ENCODE data around the gene GAS7. TPM values are rescaled to one million over a fixed set of nuclear protein-coding genes. Genes with fewer than 3 reads are reported as not detected.

GAS7 gene
- total RNA-seq, 1 experiment from 2014 or later: 6.0 TPM

- Histone ChIP-seq H3K9ac (ENCODE audit: extremely low read depth, insufficient read length, low read length) (no peak overlapping the region), H3K79me2 (ENCODE audit: insufficient read depth, low read length) (no peaks in the 10 kb centered on the region), H3K23ac (ENCODE audit: insufficient read length, low read depth, low read length) (no peak overlapping the region), H4K91ac (ENCODE audit: insufficient read length, low read depth, low read length) (no peak overlapping the region), H2BK12ac (ENCODE audit: insufficient read length, low read depth, low read length) (no peak overlapping the region), H2AFZ (ENCODE audit: low read length) (no peak overlapping the region), H3K18ac (ENCODE audit: insufficient read length, low read depth, low read length) (no peak overlapping the region), H3K9me3 (ENCODE audit: control insufficient read depth, low read depth, low read length) (no peaks in the 10 kb centered on the region), H3K14ac (ENCODE audit: insufficient read depth, low read length) (no peak overlapping the region), H3K56ac (ENCODE audit: insufficient read length, low read depth, low read length) (no peak overlapping the region), H2BK120ac (ENCODE audit: low read depth, low read length, poor library complexity, severe bottlenecking) (no peak overlapping the region), H3K79me1 (ENCODE audit: insufficient read depth, low read depth, low read length, poor library complexity, severe bottlenecking) (no peaks in the 10 kb centered on the region), H3K27me3 (ENCODE audit: insufficient read depth, low read length) (no peaks in the 10 kb centered on the region), H3T11ph (ENCODE audit: low read length) (no peak overlapping the region), H3K27ac (ENCODE audit: insufficient read length, low read depth, low read length) (no peak overlapping the region), H2BK20ac (ENCODE audit: low read depth, low read length, poor library complexity, severe bottlenecking) (no peak overlapping the region), H2BK5ac (ENCODE audit: insufficient read length, low read length) (no peak overlapping the region), H3K4me1 (ENCODE audit: insufficient read depth, low read length) (peaks cover 7% of the 10 kb centered on the region), H4K8ac (replicated peaks; ENCODE audit: insufficient read length, low read depth, low read length) (no peak overlapping the region), H3K4me2 (ENCODE audit: insufficient read depth, insufficient read length, low read length) (no peak overlapping the region), H4K20me1 (ENCODE audit: control insufficient read depth, insufficient read depth, insufficient read length) (no peaks in the 10 kb centered on the region), H2AK5ac (ENCODE audit: insufficient read length, low read length) (no peak overlapping the region), H3K23me2 (ENCODE audit: insufficient read length, low read depth, low read length, poor library complexity, severe bottlenecking) (no peaks in the 10 kb centered on the region), H2BK15ac (ENCODE audit: low read depth, low read length) (no peak overlapping the region), H3K4ac (ENCODE audit: low read depth, low read length) (no peak overlapping the region; the same call in 1 of the 2 replicates), H4K5ac (ENCODE audit: insufficient read length, low read depth, low read length) (no peak overlapping the region)
- Mint-ChIP-seq H3K9me3 (peaks cover 0 to under 1% of the 10 kb centered on the region in 2 experiments; a peak in 2 of 5 replicates), H3K27me3 (ENCODE audit: low read depth) (peaks cover 2% of the 10 kb centered on the region), H3K36me3 (ENCODE audit: insufficient read depth in 1 of 3, low read depth in 3 of 3) (no peaks in the 10 kb centered on the region; a peak in 1 of 7 replicates), H3K4me3 (no peak overlapping the region), H3K27ac (no peak overlapping the region), H3K4me1 (peaks cover 27 to 33% of the 10 kb centered on the region in 2 experiments)
- TF ChIP-seq CTCF (conservative IDR thresholded peaks at IDR 0.05): no peak
- no CpG with 5 or more reads among the region's 7 CpGs for WGBS (ENCODE audit: extremely low coverage, insufficient read length, low lambda C conversion rate)
- no peak for DNase-seq
These were observed 11.5 kb downstream of the GAS7 start for GRCh38 chr17:10186771-10187410.
